22Rv1 (cell line): Measurements from ENCODE around the gene ANKRD6.
"Not testable (repeated sequence)": the region's sequence is repeated elsewhere in the genome, so short reads cannot be mapped to it uniquely, and the experiment has no call there.

Experiments used
- H3K27ac ChIP-seq: fragments of 450-650 bp; 2 replicates; pipeline ENCODE4 v1.5.1; 2017
- ZFX ChIP-seq: fragments of 450-650 bp; IDR thresholded peaks from 2 replicates; pipeline ENCODE4 v1.6.1; 2017; ENCODE audit warnings: antibody characterized with exemption, borderline replicate concordance
- TF ChIP-seq, protein P1 (sequence below): fragments of 450-650 bp; IDR thresholded peaks from 2 replicates; pipeline ENCODE4 v1.5.1; 2017; ENCODE audit warnings: mild to moderate bottlenecking

ANKRD6 gene

GRCh38 chr6:89630488-89630887, 197.5 kb downstream of the ANKRD6 start:
- H3K27ac ChIP-seq: no peak overlapping the region
- TF ChIP-seq, protein P1, sequence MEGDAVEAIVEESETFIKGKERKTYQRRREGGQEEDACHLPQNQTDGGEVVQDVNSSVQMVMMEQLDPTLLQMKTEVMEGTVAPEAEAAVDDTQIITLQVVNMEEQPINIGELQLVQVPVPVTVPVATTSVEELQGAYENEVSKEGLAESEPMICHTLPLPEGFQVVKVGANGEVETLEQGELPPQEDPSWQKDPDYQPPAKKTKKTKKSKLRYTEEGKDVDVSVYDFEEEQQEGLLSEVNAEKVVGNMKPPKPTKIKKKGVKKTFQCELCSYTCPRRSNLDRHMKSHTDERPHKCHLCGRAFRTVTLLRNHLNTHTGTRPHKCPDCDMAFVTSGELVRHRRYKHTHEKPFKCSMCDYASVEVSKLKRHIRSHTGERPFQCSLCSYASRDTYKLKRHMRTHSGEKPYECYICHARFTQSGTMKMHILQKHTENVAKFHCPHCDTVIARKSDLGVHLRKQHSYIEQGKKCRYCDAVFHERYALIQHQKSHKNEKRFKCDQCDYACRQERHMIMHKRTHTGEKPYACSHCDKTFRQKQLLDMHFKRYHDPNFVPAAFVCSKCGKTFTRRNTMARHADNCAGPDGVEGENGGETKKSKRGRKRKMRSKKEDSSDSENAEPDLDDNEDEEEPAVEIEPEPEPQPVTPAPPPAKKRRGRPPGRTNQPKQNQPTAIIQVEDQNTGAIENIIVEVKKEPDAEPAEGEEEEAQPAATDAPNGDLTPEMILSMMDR: no peak
- no peak for TF ChIP-seq ZFX

- not testable (repeated sequence) for H3K27ac ChIP-seq
Measured at GRCh38 chr6:89636412-89636811, 203.5 kb downstream of the ANKRD6 start.

GRCh38 chr6:89637960-89638319, 205.0 kb downstream of the ANKRD6 start:
- no peak for TF ChIP-seq ZFX
- TF ChIP-seq, protein P1: no peak
- peak overlapping the region; percentile 91 for H3K27ac ChIP-seq

DNA sequence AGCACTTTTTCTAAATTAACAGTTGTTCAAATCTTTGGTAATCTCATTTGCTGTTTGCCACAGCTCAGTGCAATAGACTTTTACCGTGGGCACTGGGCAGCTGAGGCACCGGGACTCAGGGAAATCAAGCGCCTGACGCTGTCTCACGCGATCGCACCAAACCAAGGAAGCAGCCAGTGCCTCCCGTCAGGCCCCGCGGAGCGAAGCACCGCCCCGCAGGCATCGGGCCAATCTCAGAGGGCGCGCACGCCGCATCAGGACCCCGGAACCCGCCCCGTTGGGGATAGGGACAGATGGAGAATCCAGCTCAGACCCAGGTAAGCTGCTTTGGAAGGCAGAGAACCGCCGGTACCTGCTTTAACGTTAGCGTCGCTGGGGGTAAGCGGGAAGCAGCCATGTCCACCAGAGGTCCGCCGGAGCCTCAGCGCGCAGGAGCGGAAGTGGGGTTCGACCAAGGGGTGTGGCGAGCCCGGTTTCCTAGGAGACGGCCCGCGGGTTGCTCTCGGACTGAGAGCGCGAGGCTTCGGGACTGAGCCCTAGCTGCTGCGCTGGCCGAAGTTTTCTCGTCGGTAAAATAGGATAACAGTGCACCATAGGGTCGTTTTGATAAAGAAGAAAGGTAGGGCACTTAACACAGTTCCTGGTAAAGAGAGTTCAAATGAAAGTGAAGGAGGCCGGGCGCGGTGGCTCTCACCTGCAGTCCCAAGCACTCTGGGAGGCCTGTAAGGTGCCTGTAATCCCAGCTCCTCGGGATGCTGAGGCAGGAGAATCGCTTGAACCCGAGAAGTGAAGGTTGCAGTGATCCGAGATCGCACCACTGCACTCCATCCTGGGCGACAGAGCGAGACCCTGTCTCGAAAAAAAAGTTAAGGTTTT, 205.6 kb downstream of the ANKRD6 start, which contains the start of gene LYRM2:
Gene LYRM2, minus strand, starts transcription at position 428 of the 876 bp plus-strand sequence. Its CDS starts 31 bp downstream, at position 397.
- TF ChIP-seq, protein P1: no peak; the same call in 1 of the 2 replicates

DNA sequence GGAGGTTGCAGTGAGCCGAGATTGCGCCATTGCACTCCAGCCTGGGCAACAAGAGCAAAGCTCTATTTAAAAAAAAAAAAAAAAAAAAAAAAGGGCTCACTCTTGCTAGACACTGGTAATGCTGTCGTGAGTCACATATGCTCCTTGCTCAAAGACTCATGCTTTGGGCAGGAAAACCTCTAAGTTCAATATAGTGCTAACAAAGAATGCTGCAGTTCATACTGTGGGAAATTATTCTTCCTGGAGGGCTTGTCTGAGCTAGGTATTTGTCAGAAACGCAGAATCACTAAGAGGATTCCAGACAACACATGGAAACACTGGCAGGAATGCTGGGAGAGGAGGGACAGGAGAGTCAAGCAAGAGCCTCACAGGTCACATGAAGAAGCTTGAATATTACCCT, 207.9 kb downstream of the ANKRD6 start:
- TF ChIP-seq, protein P1: no peak
- TF ChIP-seq ZFX: no peak
- no peak overlapping the region for H3K27ac ChIP-seq

More for the DNA sequence above, 205.6 kb downstream of the ANKRD6 start, which contains the start of gene LYRM2:
- H3K27ac ChIP-seq: peak within 1 kb of the TSS; percentile 91

DNA sequence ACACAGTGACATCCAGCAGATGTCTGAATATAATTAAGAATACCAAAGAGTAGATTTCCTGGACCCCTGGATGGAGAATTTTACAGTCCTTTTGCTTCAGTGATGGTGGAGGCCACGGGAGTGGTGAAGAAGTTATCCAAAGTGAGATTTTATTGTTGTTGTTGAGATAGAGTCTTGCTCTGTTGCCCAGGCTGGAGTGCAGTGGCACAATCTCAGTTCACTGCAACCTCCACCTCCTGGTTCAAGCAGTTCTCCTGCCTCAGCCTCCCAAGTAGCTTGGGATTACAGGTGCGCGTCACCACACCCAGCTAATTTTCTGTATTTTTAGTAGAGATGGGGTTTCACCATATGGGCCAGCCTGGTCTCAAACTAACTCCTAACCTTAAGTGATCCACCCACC, 208.6 kb downstream of the ANKRD6 start:
- not testable (repeated sequence) for H3K27ac ChIP-seq

GRCh38 chr6:89642956-89643355, 210.0 kb downstream of the ANKRD6 start:
- no peak for TF ChIP-seq ZFX
- TF ChIP-seq, protein P1: no peak

GRCh38 chr6:89643406-89643805, 210.5 kb downstream of the ANKRD6 start:
- TF ChIP-seq, protein P1: no peak
- H3K27ac ChIP-seq: no peak overlapping the region

More at GRCh38 chr6:89642956-89643355, 210.0 kb downstream of the ANKRD6 start:
- no peak overlapping the region for H3K27ac ChIP-seq
